Esophagus muscularis mucosa (tissue), 4 donors: ENCODE data around the gene CTXN1. TPM values are rescaled to one million over a fixed set of nuclear protein-coding genes. Genes with fewer than 3 reads are reported as not detected.

Source experiments
- DNase-seq: peaks from one replicate; pipeline ENCODE4 v3.0.0-alpha.2; 2017; ENCODE audit errors: extremely low spot score
- H3K27ac ChIP-seq, 4 donors: fragments of 200-600 bp; sonication (generic); replicated peaks in 1 of 4; 1 replicate in 3 of 4; 2 replicates in 1 of 4; pipeline ENCODE4 v1.5.1; 2016 to 2019; ENCODE audit warnings: mild to moderate bottlenecking in 1 of 4
- H3K27me3 ChIP-seq, 4 donors: fragments of 200-600 bp; sonication (generic); one replicate each; pipeline versions ENCODE4 v1.5.1 to v1.6.0; 2016 to 2019
- H3K36me3 ChIP-seq, 4 donors: fragments of 200-600 bp; sonication (generic); one replicate each; pipeline ENCODE4 v1.5.1; 2016 to 2019
- H3K4me1 ChIP-seq, 4 donors: fragments of 200-600 bp; sonication (generic); one replicate each; pipeline ENCODE4 v1.5.1; 2016 to 2019
- H3K4me3 ChIP-seq, 4 donors: fragments of 200-600 bp; sonication (generic); 1 replicate in 2 of 4; 2 replicates in 2 of 4; pipeline ENCODE4 v1.5.1; 2016 to 2019; ENCODE audit warnings: mild to moderate bottlenecking in 4 of 4, moderate library complexity in 1 of 4
- H3K9me3 ChIP-seq, 4 donors: fragments of 200-600 bp; sonication (generic); 1 replicate in 3 of 4; 2 replicates in 1 of 4; pipeline ENCODE4 v1.5.1; 2016 to 2019
- CTCF ChIP-seq, 3 experiments: fragments of 200-600 bp in 2 of 3; fragments of 450-650 bp in 1 of 3; sonication (generic) in 2 of 3; IDR thresholded peaks; one replicate each; pipeline ENCODE4 v1.5.1; 2017 to 2019; ENCODE audit warnings: antibody characterized with exemption in 3 of 3, mild to moderate bottlenecking in 2 of 3, moderate library complexity in 1 of 3
- EP300 ChIP-seq: sonication (generic); formaldehyde crosslinking; IDR thresholded peaks from one replicate; pipeline ENCODE4 v1.6.1; 2017; ENCODE audit warnings: antibody characterized with exemption
- POLR2A ChIP-seq: fragments of 450-650 bp; IDR thresholded peaks from one replicate; pipeline ENCODE4 v1.6.1; 2017; ENCODE audit warnings: antibody characterized with exemption, moderate library complexity, mild to moderate bottlenecking, low read depth
- POLR2AphosphoS5 ChIP-seq, 2 donors: sonication (generic); formaldehyde crosslinking; IDR thresholded peaks; one replicate each; pipeline ENCODE4 v1.6.1; 2017; ENCODE audit warnings: antibody characterized with exemption in 2 of 2
- WGBS: methylation state at CpG from one replicate; pipeline ENCODE4 v1.1.5; 2018; 5-methylcytosine and 5-hydroxymethylcytosine counted together
- intact Hi-C: fragments of 100-400 bp; cut with DNase I; formaldehyde crosslinking; loops from one replicate; pipeline ENCODE4 v1.15.1; 2023
- total RNA-seq, 4 donors: library from RNA; depleted of rRNA; stranded (reverse); fragments of >200 nt; gene quantifications; one replicate each; pipeline versions ENCODE4 v1.1.0 to v1.2.1, GENCODE V29; 2016

The CTXN1 gene
- total RNA-seq, 4 donors from 2014 or later = 28.7 to 59.4 (median 49.2) TPM

- TF ChIP-seq POLR2A (no peak), EP300 (no peak), CTCF (IDR thresholded peaks at IDR 0.05) (peak; percentile 22 to 48 (median 34)), POLR2AphosphoS5 (IDR thresholded peaks at IDR 0.05) (peak; percentile 51 to 73)
- Histone ChIP-seq H3K36me3 (peaks cover 27 to 45% (median 38%) of the 10 kb centered on the region in 4 donors), H3K4me1 (peaks cover 46 to 90% (median 83%) of the 10 kb centered on the region in 4 donors), H3K27ac (peak overlapping the region; percentile 91 to 96 (median 94)), H3K4me3 (peak overlapping the region; percentile 28 to 46 (median 37)), H3K27me3 (no peaks in the 10 kb centered on the region), H3K9me3 (no peaks in the 10 kb centered on the region)
- no peak for DNase-seq
- 25% methylated on average over 24 of the region's 24 CpGs for WGBS
- intact Hi-C loops = no loop called here
These were observed 3.1 kb upstream of the CTXN1 start for GRCh38 chr19:7928741-7929701.

- no peaks in the 10 kb centered on the region for H3K9me3 ChIP-seq
- peaks cover 20 to 38% (median 32%) of the 10 kb centered on the region in 4 donors for H3K36me3 ChIP-seq
- H3K27ac ChIP-seq = peak overlapping the region; percentile 91 to 96 (median 94)
- H3K4me1 ChIP-seq = peaks cover 46 to 97% (median 90%) of the 10 kb centered on the region in 4 donors
- intact Hi-C loops = no loop called here
- H3K4me3 ChIP-seq = peak overlapping the region; percentile 1 to 36 (median 24)
- H3K27me3 ChIP-seq = no peaks in the 10 kb centered on the region
- TF ChIP-seq POLR2AphosphoS5 (IDR thresholded peaks at IDR 0.05) (no peak), CTCF (IDR thresholded peaks at IDR 0.05) (no peak), EP300 (no peak), POLR2A (no peak)
- DNase-seq = no peak
- 50% methylated on average over 9 of the region's 9 CpGs for WGBS
These were observed 2.4 kb upstream of the CTXN1 start for GRCh38 chr19:7928334-7928706.

GRCh38 chr19:7927605-7928333 lies 1.8 kb upstream of the CTXN1 start:
- H3K4me3 ChIP-seq = peak overlapping the region in 2 of 4 donors; percentile 18 to 30
- WGBS = 77% methylated on average over 14 of the region's 23 CpGs

More at GRCh38 chr19:7927605-7928333, 1.8 kb upstream of the CTXN1 start:
- Histone ChIP-seq H3K9me3 (no peaks in the 10 kb centered on the region), H3K4me1 (peaks cover 46 to 100% (median 94%) of the 10 kb centered on the region in 4 donors), H3K27me3 (no peaks in the 10 kb centered on the region), H3K27ac (peak overlapping the region; percentile 91 to 96 (median 94)), H3K36me3 (peaks cover 15 to 38% (median 30%) of the 10 kb centered on the region in 4 donors)
- intact Hi-C loops = no loop called here
- no peak for DNase-seq
- TF ChIP-seq POLR2A = no peak
- TF ChIP-seq POLR2AphosphoS5 (IDR thresholded peaks at IDR 0.05) = no peak
- TF ChIP-seq CTCF (IDR thresholded peaks at IDR 0.05) = no peak
